WTC11 (cell line): ENCODE results near the gene CES3. TPM values are rescaled to one million over a fixed set of nuclear protein-coding genes. Genes with fewer than 3 reads are reported as not detected.
"Not testable (repeated sequence)": the region's sequence is repeated elsewhere in the genome, so short reads cannot be mapped to it uniquely, and the experiment has no call there.

Source experiments
- ATAC-seq: fragments of 200-7000 bp; cut with Tn5 transposase; 2 replicates; pipeline ENCODE4 v1.10.0; 2021; ENCODE audit warnings: mild to moderate bottlenecking, moderate library complexity
- CTCF ChIA-PET: fragments of 300-600 bp; sonication (Branson Sonifier 250); formaldehyde crosslinking; loops from one replicate; lab custom pipeline; 2021; ENCODE audit warnings: antibody characterized with exemption; lab: Charles Lee
- POLR2A ChIA-PET: fragments of 350-600 bp; sonication (Branson Sonifier 250); formaldehyde crosslinking; loops from one replicate; lab custom pipeline; 2021; ENCODE audit warnings: antibody characterized with exemption; lab: Charles Lee
- DNase-seq: peaks from one replicate; pipeline ENCODE4 v3.0.0; 2021; ENCODE audit warnings: low spot score
- H3K27ac Mint-ChIP-seq: 2 replicates; pipeline ENCODE4 v1.8.0; 2021; ENCODE audit warnings: mixed read lengths
- H3K27me3 Mint-ChIP-seq: 2 replicates; pipeline ENCODE4 v1.8.0; 2021; ENCODE audit warnings: low read depth, mild to moderate bottlenecking, moderate library complexity, mixed read lengths
- H3K36me3 Mint-ChIP-seq: 2 replicates; pipeline ENCODE4 v1.8.0; 2021; ENCODE audit warnings: mixed read lengths
- H3K4me1 Mint-ChIP-seq: 2 replicates; pipeline ENCODE4 v1.8.0; 2022; ENCODE audit warnings: mixed read lengths
- H3K4me3 Mint-ChIP-seq: 2 replicates; pipeline ENCODE4 v1.8.0; 2021; ENCODE audit warnings: mild to moderate bottlenecking, moderate library complexity, mixed read lengths
- H3K9me3 Mint-ChIP-seq: 2 replicates; pipeline ENCODE4 v1.8.0; 2021; ENCODE audit warnings: mixed read lengths
- HMGA2 ChIP-seq: fragments of 250-450 bp; sonication (Bioruptor Pico); IDR thresholded peaks from 2 replicates; pipeline ENCODE4 v1.4.0; 2021; ENCODE audit warnings: mild to moderate bottlenecking, moderate library complexity
- JAZF1 ChIP-seq: fragments of 250-450 bp; sonication (Bioruptor Pico); IDR thresholded peaks from 2 replicates; pipeline ENCODE4 v1.9.0; 2021; ENCODE audit warnings: moderate library complexity, mild to moderate bottlenecking, inconsistent platforms
- SMAD4 ChIP-seq: sonication (generic); formaldehyde crosslinking; IDR thresholded peaks from 2 replicates; pipeline ENCODE4 v1.8.0; 2022; ENCODE audit warnings: mild to moderate bottlenecking, missing genetic modification reagents
- ZBTB21 ChIP-seq: sonication (generic); formaldehyde crosslinking; IDR thresholded peaks from 2 replicates; pipeline ENCODE4 v1.8.1; 2023; ENCODE audit warnings: mild to moderate bottlenecking, missing genetic modification reagents, borderline replicate concordance
- ZNF121 ChIP-seq: sonication (generic); formaldehyde crosslinking; IDR thresholded peaks from 2 replicates; pipeline ENCODE4 v1.8.0; 2023; ENCODE audit warnings: missing genetic modification reagents
- total RNA-seq: library from RNA; stranded (reverse); gene quantifications from 3 replicates; pipeline ENCODE4 v1.2.3, GENCODE V29; 2021
- TF ChIP-seq, protein P1 (sequence below): sonication (generic); formaldehyde crosslinking; IDR thresholded peaks from 2 replicates; pipeline ENCODE4 v1.8.0; 2022; ENCODE audit warnings: mild to moderate bottlenecking, missing genetic modification reagents
- TF ChIP-seq, protein P2 (sequence below): fragments of 200-600 bp; IDR thresholded peaks from 2 replicates; pipeline ENCODE4 v1.8.0; 2022; ENCODE audit warnings: antibody characterized with exemption
- TF ChIP-seq, protein P3 (sequence below): sonication (generic); formaldehyde crosslinking; IDR thresholded peaks from 2 replicates; pipeline ENCODE4 v1.8.1; 2023; ENCODE audit warnings: mild to moderate bottlenecking, missing genetic modification reagents, moderate library complexity
- TF ChIP-seq, protein P4 (sequence below): sonication (generic); formaldehyde crosslinking; IDR thresholded peaks from 2 replicates; pipeline ENCODE4 v1.8.1; 2022; ENCODE audit warnings: mild to moderate bottlenecking, missing genetic modification reagents, moderate library complexity, borderline replicate concordance
- TF ChIP-seq, protein P5 (sequence below): sonication (generic); formaldehyde crosslinking; IDR thresholded peaks from 2 replicates; pipeline ENCODE4 v1.8.0; 2023; ENCODE audit warnings: missing genetic modification reagents, mild to moderate bottlenecking, borderline replicate concordance
- TF ChIP-seq, protein P6 (sequence below): fragments of 250-450 bp; sonication (Bioruptor Pico); IDR thresholded peaks from 2 replicates; pipeline ENCODE4 v1.8.0; 2021; ENCODE audit warnings: mild to moderate bottlenecking

The CES3 gene
- total RNA-seq, 1 experiment from 2014 or later: 3.3 TPM

DNA sequence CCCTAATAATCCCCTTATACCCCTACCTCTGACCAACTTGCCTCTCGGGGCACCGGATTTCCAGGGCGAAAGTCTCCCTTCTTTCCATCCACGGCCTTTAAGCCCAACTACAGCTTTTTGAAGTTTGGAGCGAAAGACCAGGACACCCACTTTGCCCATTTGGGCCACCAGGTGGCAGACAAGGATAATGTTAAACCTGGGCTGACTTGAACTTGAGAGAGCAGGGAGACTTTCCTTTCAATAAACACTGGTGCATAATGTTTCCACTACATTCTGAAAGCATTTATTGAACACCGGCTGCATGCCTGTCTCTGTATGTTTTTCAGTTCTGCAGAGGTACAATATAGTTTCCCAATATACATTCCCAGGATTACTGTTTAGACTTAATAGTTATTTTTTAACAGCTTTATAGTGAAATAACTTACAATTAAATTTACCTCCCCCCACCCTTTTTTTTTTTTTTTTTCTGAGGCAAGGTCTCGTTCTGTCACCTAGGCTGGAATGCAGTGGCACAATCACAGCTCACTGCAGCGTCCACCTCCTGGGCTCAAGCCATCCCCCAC, 6.9 kb upstream of the CES3 start:
- peaks cover 40% of the 10 kb centered on the region for H3K27me3 Mint-ChIP-seq
- TF ChIP-seq ZNF121 (no peak), ZBTB21 (CRISPR knock-in tag) (no peak)
- TF ChIP-seq, protein P1, sequence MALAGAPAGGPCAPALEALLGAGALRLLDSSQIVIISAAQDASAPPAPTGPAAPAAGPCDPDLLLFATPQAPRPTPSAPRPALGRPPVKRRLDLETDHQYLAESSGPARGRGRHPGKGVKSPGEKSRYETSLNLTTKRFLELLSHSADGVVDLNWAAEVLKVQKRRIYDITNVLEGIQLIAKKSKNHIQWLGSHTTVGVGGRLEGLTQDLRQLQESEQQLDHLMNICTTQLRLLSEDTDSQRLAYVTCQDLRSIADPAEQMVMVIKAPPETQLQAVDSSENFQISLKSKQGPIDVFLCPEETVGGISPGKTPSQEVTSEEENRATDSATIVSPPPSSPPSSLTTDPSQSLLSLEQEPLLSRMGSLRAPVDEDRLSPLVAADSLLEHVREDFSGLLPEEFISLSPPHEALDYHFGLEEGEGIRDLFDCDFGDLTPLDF (CRISPR knock-in tag): no peak
- TF ChIP-seq, protein P2, sequence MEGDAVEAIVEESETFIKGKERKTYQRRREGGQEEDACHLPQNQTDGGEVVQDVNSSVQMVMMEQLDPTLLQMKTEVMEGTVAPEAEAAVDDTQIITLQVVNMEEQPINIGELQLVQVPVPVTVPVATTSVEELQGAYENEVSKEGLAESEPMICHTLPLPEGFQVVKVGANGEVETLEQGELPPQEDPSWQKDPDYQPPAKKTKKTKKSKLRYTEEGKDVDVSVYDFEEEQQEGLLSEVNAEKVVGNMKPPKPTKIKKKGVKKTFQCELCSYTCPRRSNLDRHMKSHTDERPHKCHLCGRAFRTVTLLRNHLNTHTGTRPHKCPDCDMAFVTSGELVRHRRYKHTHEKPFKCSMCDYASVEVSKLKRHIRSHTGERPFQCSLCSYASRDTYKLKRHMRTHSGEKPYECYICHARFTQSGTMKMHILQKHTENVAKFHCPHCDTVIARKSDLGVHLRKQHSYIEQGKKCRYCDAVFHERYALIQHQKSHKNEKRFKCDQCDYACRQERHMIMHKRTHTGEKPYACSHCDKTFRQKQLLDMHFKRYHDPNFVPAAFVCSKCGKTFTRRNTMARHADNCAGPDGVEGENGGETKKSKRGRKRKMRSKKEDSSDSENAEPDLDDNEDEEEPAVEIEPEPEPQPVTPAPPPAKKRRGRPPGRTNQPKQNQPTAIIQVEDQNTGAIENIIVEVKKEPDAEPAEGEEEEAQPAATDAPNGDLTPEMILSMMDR: peak; percentile 62; the same call in 1 of the 2 replicates
- TF ChIP-seq, protein P3, sequence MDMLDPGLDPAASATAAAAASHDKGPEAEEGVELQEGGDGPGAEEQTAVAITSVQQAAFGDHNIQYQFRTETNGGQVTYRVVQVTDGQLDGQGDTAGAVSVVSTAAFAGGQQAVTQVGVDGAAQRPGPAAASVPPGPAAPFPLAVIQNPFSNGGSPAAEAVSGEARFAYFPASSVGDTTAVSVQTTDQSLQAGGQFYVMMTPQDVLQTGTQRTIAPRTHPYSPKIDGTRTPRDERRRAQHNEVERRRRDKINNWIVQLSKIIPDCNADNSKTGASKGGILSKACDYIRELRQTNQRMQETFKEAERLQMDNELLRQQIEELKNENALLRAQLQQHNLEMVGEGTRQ: no peak
- H3K9me3 Mint-ChIP-seq: peaks cover 9% of the 10 kb centered on the region
- peak; percentile 88 for ATAC-seq
- no peak overlapping the region for H3K4me3 Mint-ChIP-seq
- ChIA-PET CTCF (interaction anchor here (0.6 to 3.0 kb wide), 43 partner anchors 8 to 661 kb away, joined by 3 to 34 read pairs (median 5); partner anchors contain the start of genes B3GNT9, ELMO3, FHOD1 and MATCAP1), POLR2A (interaction anchor here (0.6 kb wide), 1 partner anchor 163 kb away, joined by 5 read pairs; no protein-coding TSS in a partner anchor)
- DNase-seq: peak; percentile 85
- H3K27ac Mint-ChIP-seq: no peak overlapping the region
- peaks cover 4% of the 10 kb centered on the region for H3K4me1 Mint-ChIP-seq
- 0 out of 2 replicates have a peak, but pooled peaks cover 5% of the 10 kb centered on the region for H3K36me3 Mint-ChIP-seq

DNA sequence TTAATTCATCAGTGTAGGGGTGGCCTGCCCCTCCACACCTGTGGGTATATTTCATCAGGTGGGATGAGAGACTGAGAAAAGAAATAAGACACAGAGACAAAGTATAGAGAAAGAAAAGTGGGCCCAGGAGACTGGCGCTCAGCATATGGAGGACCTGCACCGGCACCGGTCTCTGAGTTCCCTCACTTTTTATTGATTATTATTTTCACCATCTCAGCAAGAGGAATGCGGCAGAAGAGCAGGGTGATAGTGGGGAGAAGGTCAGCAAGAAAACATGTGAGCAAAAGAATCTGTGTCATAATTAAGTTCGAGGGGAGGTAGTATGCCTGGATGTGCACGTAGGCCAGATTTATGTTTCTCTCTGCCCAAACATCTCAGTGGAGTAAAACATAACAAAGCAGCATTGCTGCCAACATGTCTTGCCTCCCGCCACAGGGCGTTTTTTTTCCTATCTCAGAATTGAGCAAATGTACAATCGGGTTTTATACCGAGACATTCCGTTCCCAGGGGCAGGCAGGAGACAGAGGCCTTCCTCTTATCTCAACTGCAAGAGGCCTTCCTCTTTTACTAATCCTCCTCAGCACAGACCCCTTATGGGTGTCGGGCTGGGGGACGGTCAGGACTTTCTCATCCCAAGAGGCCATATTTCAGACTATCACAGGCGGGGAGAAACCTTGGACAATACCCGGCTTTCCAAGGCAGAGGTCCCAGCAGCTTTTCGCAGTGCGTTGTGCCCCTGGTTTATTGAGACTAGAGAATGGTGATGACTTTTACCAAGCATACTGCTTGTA, 5.5 kb upstream of the CES3 start:
- H3K27me3 Mint-ChIP-seq: peaks cover 27% of the 10 kb centered on the region
- CTCF ChIA-PET: interaction anchor here (1.0 kb wide), 1 partner anchor 162 kb away, joined by 4 read pairs; no protein-coding TSS in a partner anchor

DNA sequence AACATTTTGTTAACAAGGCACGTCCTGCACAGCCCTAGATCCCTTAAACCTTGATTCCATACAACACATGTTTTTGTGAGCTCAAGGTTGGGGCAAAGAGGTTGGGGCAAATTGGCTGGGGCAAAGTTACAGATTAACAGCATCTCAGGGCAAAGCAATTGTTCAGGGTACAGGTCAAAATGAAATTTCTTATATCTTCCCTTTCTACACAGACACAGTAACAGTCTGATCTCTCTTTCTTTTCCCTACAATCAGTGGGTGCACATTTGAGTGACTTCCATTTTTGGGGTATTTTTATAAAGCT, 5.0 kb upstream of the CES3 start:
- POLR2A ChIA-PET: interaction anchor here (0.6 kb wide), 1 partner anchor 64 kb away, joined by 5 read pairs; no protein-coding TSS in a partner anchor
- CTCF ChIA-PET: interaction anchor here (1.0 kb wide), 2 partner anchors 162 to 229 kb away, joined by 4 read pairs; no protein-coding TSS in a partner anchor

More for the DNA sequence above, 5.5 kb upstream of the CES3 start:
- POLR2A ChIA-PET: interaction anchor here (0.6 kb wide), 1 partner anchor 64 kb away, joined by 5 read pairs; no protein-coding TSS in a partner anchor
- not testable (repeated sequence) for DNase-seq, H3K27ac Mint-ChIP-seq, H3K4me1 Mint-ChIP-seq, H3K4me3 Mint-ChIP-seq, H3K9me3 Mint-ChIP-seq, ATAC-seq, H3K36me3 Mint-ChIP-seq

DNA sequence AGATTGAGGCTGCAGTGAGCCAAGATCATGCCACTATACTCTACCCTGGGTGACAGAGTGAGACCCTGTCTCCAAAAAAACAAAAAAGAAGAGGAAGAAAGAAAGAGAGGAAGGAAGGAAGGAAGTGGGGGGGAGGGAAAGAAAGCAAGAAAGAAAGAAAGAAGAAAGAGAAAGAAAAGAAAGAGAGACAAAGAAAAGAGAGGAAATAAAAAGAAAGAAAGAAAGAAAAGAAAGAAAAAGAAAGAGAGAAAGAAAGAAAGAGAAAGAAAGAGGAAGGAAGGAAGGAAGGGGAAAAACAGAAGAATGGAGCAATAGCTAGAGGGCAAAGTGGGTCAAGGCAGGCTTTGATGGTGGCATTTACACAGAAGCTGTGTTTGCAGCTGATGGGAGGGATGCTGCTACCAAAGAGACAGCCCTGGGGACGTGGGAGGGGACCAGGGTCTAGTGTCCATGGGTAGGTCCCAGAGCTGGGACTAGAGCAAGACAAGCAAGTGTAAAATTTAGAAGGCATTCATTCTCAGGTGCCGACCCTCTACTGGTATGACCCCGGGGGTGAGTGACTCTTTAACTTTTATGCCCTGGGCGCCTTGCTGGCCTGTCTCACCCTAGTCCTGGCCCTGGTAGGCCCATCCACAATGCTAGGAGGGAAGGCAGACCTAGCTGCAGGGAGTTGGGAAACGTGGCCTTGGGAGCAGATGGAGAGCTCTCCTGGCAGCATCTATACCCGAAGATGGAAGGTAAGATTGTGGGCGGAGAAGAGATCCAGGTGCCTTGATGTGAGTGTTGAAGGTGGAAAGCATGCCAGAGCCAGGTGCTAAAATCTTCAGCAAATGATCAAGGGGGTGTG, 2.0 kb upstream of the CES3 start:
- DNase-seq (no peak), ATAC-seq (no peak)
- POLR2A ChIA-PET: no interaction called here
- no peaks in the 10 kb centered on the region for H3K9me3 Mint-ChIP-seq
- H3K4me3 Mint-ChIP-seq: no peak overlapping the region
- H3K36me3 Mint-ChIP-seq: no peaks in the 10 kb centered on the region
- CTCF ChIA-PET: interaction anchor here (0.8 to 5.3 kb wide), 16 partner anchors 11 to 240 kb away, joined by 3 to 51 read pairs (median 16); partner anchors contain the start of genes B3GNT9, CDH16, ELMO3 and NOL3
- peaks cover 8% of the 10 kb centered on the region; the same call in 1 of the 2 replicates for H3K27me3 Mint-ChIP-seq
- H3K4me1 Mint-ChIP-seq: peaks cover 9% of the 10 kb centered on the region
- H3K27ac Mint-ChIP-seq: no peak overlapping the region
- TF ChIP-seq, protein P4, sequence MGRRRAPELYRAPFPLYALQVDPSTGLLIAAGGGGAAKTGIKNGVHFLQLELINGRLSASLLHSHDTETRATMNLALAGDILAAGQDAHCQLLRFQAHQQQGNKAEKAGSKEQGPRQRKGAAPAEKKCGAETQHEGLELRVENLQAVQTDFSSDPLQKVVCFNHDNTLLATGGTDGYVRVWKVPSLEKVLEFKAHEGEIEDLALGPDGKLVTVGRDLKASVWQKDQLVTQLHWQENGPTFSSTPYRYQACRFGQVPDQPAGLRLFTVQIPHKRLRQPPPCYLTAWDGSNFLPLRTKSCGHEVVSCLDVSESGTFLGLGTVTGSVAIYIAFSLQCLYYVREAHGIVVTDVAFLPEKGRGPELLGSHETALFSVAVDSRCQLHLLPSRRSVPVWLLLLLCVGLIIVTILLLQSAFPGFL (CRISPR knock-in tag): no peak
- TF ChIP-seq SMAD4 (CRISPR knock-in tag): no peak
- TF ChIP-seq JAZF1 (CRISPR knock-in tag): no peak
- TF ChIP-seq, protein P5, sequence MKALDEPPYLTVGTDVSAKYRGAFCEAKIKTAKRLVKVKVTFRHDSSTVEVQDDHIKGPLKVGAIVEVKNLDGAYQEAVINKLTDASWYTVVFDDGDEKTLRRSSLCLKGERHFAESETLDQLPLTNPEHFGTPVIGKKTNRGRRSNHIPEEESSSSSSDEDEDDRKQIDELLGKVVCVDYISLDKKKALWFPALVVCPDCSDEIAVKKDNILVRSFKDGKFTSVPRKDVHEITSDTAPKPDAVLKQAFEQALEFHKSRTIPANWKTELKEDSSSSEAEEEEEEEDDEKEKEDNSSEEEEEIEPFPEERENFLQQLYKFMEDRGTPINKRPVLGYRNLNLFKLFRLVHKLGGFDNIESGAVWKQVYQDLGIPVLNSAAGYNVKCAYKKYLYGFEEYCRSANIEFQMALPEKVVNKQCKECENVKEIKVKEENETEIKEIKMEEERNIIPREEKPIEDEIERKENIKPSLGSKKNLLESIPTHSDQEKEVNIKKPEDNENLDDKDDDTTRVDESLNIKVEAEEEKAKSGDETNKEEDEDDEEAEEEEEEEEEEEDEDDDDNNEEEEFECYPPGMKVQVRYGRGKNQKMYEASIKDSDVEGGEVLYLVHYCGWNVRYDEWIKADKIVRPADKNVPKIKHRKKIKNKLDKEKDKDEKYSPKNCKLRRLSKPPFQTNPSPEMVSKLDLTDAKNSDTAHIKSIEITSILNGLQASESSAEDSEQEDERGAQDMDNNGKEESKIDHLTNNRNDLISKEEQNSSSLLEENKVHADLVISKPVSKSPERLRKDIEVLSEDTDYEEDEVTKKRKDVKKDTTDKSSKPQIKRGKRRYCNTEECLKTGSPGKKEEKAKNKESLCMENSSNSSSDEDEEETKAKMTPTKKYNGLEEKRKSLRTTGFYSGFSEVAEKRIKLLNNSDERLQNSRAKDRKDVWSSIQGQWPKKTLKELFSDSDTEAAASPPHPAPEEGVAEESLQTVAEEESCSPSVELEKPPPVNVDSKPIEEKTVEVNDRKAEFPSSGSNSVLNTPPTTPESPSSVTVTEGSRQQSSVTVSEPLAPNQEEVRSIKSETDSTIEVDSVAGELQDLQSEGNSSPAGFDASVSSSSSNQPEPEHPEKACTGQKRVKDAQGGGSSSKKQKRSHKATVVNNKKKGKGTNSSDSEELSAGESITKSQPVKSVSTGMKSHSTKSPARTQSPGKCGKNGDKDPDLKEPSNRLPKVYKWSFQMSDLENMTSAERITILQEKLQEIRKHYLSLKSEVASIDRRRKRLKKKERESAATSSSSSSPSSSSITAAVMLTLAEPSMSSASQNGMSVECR (CRISPR knock-in tag): no peak
- no peak for TF ChIP-seq HMGA2
- TF ChIP-seq, protein P6, sequence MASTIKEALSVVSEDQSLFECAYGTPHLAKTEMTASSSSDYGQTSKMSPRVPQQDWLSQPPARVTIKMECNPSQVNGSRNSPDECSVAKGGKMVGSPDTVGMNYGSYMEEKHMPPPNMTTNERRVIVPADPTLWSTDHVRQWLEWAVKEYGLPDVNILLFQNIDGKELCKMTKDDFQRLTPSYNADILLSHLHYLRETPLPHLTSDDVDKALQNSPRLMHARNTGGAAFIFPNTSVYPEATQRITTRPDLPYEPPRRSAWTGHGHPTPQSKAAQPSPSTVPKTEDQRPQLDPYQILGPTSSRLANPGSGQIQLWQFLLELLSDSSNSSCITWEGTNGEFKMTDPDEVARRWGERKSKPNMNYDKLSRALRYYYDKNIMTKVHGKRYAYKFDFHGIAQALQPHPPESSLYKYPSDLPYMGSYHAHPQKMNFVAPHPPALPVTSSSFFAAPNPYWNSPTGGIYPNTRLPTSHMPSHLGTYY (CRISPR knock-in tag): no peak
- TF ChIP-seq, protein P3: no peak

More for the DNA sequence above, 5.0 kb upstream of the CES3 start:
- not testable (repeated sequence) for H3K36me3 Mint-ChIP-seq, H3K9me3 Mint-ChIP-seq, H3K4me3 Mint-ChIP-seq, H3K27ac Mint-ChIP-seq, DNase-seq, H3K4me1 Mint-ChIP-seq, ATAC-seq
- peaks cover 21% of the 10 kb centered on the region for H3K27me3 Mint-ChIP-seq
